HepG2 (cell line): ENCODE measurements around the gene SH3YL1. TPM values are rescaled to one million over a fixed set of nuclear protein-coding genes. Genes with fewer than 3 reads are reported as not detected.
A peak's percentile ranks its signal among the peaks of the same experiment; 100 is the strongest.

ENCODE experiments used
- ATF4 ChIP-seq, 2 experiments: fragments of 450-650 bp in 1 of 2; sonication (generic) in 1 of 2; formaldehyde crosslinking; IDR thresholded peaks; 2 replicates each; pipeline versions ENCODE4 v1.5.0 to v1.8.0; 2020 to 2022; ENCODE audit warnings: mild to moderate bottlenecking in 1 of 2, missing genetic modification reagents in 1 of 2
- ATF7-NPFF ChIP-seq: sonication (generic); formaldehyde crosslinking; IDR thresholded peaks from 2 replicates; pipeline ENCODE4 v1.8.1; 2023; ENCODE audit warnings: mild to moderate bottlenecking, low read depth, missing genetic modification reagents, moderate library complexity
- BCL3 ChIP-seq: sonication (generic); formaldehyde crosslinking; IDR thresholded peaks from 2 replicates; pipeline ENCODE4 v1.5.1; 2020; ENCODE audit warnings: mild to moderate bottlenecking, missing genetic modification reagents, moderate library complexity
- BRD4 ChIP-seq: sonication (generic); formaldehyde crosslinking; IDR thresholded peaks from 2 replicates; pipeline ENCODE4 v1.4.0; 2020; ENCODE audit warnings: missing genetic modification reagents
- CERS6 ChIP-seq: sonication (generic); formaldehyde crosslinking; IDR thresholded peaks from 2 replicates; pipeline ENCODE4 v1.5.0; 2020; ENCODE audit warnings: missing genetic modification reagents
- KAT7 ChIP-seq: IDR thresholded peaks from 2 replicates; pipeline ENCODE4 v1.6.1; 2018; ENCODE audit warnings: borderline replicate concordance, missing compliant biosample characterization
- SOX6 ChIP-seq, 2 experiments: fragments of 450-650 bp in 1 of 2; sonication (generic) in 1 of 2; formaldehyde crosslinking in 1 of 2; IDR thresholded peaks; 2 replicates each; pipeline versions ENCODE4 v1.4.0 to v1.6.1; 2017 to 2020; ENCODE audit warnings: antibody characterized with exemption in 1 of 2, mild to moderate bottlenecking in 1 of 2, missing genetic modification reagents in 1 of 2
- ZFX ChIP-seq: sonication (generic); formaldehyde crosslinking; IDR thresholded peaks from 2 replicates; pipeline ENCODE4 v1.4.0; 2020; ENCODE audit warnings: mild to moderate bottlenecking, low read depth, missing genetic modification reagents, moderate library complexity
- ZNF879 ChIP-seq: sonication (generic); formaldehyde crosslinking; IDR thresholded peaks from 2 replicates; pipeline ENCODE4 v1.8.1; 2023; ENCODE audit warnings: missing genetic modification reagents
- polyA plus RNA-seq, 8 experiments: library from polyadenylated mRNA; depleted of rRNA in 3 of 8; stranded (reverse) in 7 of 8; unstranded in 1 of 8; fragments of >200 nt; fragmentation: Illumina TruSeq in 4 of 8; extraction: Trizol in 4 of 8; gene quantifications; 2 replicates each; pipeline versions ENCODE4 v1.2.1 to v1.2.3, GENCODE V29; 2011 to 2016; ENCODE audit warnings: low read depth in 4 of 8, missing spikeins in 1 of 8, mixed read lengths in 1 of 8; ENCODE audit not compliant: insufficient read depth in 1 of 8
- total RNA-seq, 5 experiments: library from RNA; depleted of rRNA; stranded (reverse); fragments of >200 nt; fragmentation: Illumina TruSeq; extraction: Trizol; gene quantifications; 2 replicates each; pipeline ENCODE4 v1.2.3, GENCODE V29; 2016; ENCODE audit warnings: low read depth in 1 of 5
- TF ChIP-seq, protein P1 (sequence below): sonication (generic); formaldehyde crosslinking; IDR thresholded peaks from 2 replicates; pipeline ENCODE4 v1.4.0; 2020; ENCODE audit warnings: missing genetic modification reagents, borderline replicate concordance
- TF ChIP-seq, protein P2 (sequence below): sonication (generic); formaldehyde crosslinking; IDR thresholded peaks from 2 replicates; pipeline ENCODE4 v1.5.0; 2020; ENCODE audit warnings: mild to moderate bottlenecking, missing genetic modification reagents, borderline replicate concordance
- TF ChIP-seq, protein P3 (sequence below): sonication (generic); formaldehyde crosslinking; IDR thresholded peaks from 2 replicates; pipeline ENCODE4 v1.4.0; 2020; ENCODE audit warnings: missing genetic modification reagents

The SH3YL1 gene
- total and polyA plus RNA-seq, 2 of the 13 experiments (the other 11 are each of a cell fraction or from before 2014, with no cell fraction given): 13.0 to 48.2 TPM

- TF ChIP-seq, protein P1, sequence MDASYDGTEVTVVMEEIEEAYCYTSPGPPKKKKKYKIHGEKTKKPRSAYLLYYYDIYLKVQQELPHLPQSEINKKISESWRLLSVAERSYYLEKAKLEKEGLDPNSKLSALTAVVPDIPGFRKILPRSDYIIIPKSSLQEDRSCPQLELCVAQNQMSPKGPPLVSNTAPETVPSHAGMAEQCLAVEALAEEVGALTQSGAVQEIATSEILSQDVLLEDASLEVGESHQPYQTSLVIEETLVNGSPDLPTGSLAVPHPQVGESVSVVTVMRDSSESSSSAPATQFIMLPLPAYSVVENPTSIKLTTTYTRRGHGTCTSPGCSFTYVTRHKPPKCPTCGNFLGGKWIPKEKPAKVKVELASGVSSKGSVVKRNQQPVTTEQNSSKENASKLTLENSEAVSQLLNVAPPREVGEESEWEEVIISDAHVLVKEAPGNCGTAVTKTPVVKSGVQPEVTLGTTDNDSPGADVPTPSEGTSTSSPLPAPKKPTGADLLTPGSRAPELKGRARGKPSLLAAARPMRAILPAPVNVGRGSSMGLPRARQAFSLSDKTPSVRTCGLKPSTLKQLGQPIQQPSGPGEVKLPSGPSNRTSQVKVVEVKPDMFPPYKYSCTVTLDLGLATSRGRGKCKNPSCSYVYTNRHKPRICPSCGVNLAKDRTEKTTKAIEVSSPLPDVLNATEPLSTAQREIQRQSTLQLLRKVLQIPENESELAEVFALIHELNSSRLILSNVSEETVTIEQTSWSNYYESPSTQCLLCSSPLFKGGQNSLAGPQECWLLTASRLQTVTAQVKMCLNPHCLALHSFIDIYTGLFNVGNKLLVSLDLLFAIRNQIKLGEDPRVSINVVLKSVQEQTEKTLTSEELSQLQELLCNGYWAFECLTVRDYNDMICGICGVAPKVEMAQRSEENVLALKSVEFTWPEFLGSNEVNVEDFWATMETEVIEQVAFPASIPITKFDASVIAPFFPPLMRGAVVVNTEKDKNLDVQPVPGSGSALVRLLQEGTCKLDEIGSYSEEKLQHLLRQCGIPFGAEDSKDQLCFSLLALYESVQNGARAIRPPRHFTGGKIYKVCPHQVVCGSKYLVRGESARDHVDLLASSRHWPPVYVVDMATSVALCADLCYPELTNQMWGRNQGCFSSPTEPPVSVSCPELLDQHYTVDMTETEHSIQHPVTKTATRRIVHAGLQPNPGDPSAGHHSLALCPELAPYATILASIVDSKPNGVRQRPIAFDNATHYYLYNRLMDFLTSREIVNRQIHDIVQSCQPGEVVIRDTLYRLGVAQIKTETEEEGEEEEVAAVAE (CRISPR knock-in tag): 0 out of 2 replicates have a peak, but pooled peaks have one; percentile 9
- TF ChIP-seq ATF4 (CRISPR knock-in tag; IDR thresholded peaks at IDR 0.05) (peak in 1 of 2 experiments; percentile 52; a peak in 1 of 4 replicates), ZNF879 (CRISPR knock-in tag) (peak; percentile 94), ATF7-NPFF (CRISPR knock-in tag) (peak; percentile 69), BCL3 (peak; percentile 67; the same call in 1 of the 2 replicates), BRD4 (CRISPR knock-in tag) (peak; percentile 95), KAT7 (CRISPR knock-in tag) (peak; percentile 82; the same call in 1 of the 2 replicates), SOX6 (IDR thresholded peaks at IDR 0.05) (no peak), SOX6 (CRISPR knock-in tag; IDR thresholded peaks at IDR 0.05) (peak; percentile 82), CERS6 (CRISPR knock-in tag) (0 out of 2 replicates have a peak, but pooled peaks have one; percentile 21), ZFX (peak; percentile 99)
- TF ChIP-seq, protein P2, sequence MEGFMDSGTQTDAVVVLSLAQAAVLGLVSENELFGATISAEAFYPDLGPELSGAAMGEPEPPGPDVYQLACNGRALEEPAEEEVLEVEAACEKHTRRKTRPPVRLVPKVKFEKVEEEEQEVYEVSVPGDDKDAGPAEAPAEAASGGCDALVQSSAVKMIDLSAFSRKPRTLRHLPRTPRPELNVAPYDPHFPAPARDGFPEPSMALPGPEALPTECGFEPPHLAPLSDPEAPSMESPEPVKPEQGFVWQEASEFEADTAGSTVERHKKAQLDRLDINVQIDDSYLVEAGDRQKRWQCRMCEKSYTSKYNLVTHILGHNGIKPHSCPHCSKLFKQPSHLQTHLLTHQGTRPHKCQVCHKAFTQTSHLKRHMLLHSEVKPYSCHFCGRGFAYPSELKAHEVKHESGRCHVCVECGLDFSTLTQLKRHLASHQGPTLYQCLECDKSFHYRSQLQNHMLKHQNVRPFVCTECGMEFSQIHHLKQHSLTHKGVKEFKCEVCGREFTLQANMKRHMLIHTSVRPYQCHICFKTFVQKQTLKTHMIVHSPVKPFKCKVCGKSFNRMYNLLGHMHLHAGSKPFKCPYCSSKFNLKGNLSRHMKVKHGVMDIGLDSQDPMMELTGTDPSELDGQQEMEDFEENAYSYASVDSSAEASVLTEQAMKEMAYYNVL (CRISPR knock-in tag): peak; percentile 86; the same call in 1 of the 2 replicates
- TF ChIP-seq, protein P3, sequence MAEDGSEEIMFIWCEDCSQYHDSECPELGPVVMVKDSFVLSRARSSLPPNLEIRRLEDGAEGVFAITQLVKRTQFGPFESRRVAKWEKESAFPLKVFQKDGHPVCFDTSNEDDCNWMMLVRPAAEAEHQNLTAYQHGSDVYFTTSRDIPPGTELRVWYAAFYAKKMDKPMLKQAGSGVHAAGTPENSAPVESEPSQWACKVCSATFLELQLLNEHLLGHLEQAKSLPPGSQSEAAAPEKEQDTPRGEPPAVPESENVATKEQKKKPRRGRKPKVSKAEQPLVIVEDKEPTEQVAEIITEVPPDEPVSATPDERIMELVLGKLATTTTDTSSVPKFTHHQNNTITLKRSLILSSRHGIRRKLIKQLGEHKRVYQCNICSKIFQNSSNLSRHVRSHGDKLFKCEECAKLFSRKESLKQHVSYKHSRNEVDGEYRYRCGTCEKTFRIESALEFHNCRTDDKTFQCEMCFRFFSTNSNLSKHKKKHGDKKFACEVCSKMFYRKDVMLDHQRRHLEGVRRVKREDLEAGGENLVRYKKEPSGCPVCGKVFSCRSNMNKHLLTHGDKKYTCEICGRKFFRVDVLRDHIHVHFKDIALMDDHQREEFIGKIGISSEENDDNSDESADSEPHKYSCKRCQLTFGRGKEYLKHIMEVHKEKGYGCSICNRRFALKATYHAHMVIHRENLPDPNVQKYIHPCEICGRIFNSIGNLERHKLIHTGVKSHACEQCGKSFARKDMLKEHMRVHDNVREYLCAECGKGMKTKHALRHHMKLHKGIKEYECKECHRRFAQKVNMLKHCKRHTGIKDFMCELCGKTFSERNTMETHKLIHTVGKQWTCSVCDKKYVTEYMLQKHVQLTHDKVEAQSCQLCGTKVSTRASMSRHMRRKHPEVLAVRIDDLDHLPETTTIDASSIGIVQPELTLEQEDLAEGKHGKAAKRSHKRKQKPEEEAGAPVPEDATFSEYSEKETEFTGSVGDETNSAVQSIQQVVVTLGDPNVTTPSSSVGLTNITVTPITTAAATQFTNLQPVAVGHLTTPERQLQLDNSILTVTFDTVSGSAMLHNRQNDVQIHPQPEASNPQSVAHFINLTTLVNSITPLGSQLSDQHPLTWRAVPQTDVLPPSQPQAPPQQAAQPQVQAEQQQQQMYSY (CRISPR knock-in tag): no peak
Measured at GRCh38 chr2:264493-265468, 949 bp upstream of the SH3YL1 start, which contains the start of gene ACP1 (continued).
